Neuron (in vitro differentiated cells): Measurements from ENCODE around the gene CNNM2.
"Not testable (repeated sequence)": the region's sequence is repeated elsewhere in the genome, so short reads cannot be mapped to it uniquely, and the experiment has no call there.

Source experiments
- H2AFZ ChIP-seq: one replicate; pipeline ENCODE4 v1.6.1; 2013; ENCODE audit warnings: low read depth, mild to moderate bottlenecking, inconsistent platforms, low read length, moderate library complexity
- H3K27me3 ChIP-seq: one replicate; pipeline ENCODE4 v1.6.1; 2013; ENCODE audit warnings: low read length; ENCODE audit not compliant: insufficient read depth
- H3K36me3 ChIP-seq: one replicate; pipeline ENCODE4 v1.6.1; 2013; ENCODE audit warnings: low read length; ENCODE audit not compliant: insufficient read depth
- H3K4me1 ChIP-seq: one replicate; pipeline ENCODE4 v1.6.1; 2013; ENCODE audit warnings: low read length; ENCODE audit not compliant: insufficient read depth
- H3K4me3 ChIP-seq: 2 replicates; pipeline ENCODE4 v1.5.1; 2013; ENCODE audit warnings: mild to moderate bottlenecking, low read length, moderate library complexity
- H3K9me3 ChIP-seq: one replicate; pipeline ENCODE4 v1.6.1; 2013; ENCODE audit warnings: low read length

The CNNM2 gene

DNA sequence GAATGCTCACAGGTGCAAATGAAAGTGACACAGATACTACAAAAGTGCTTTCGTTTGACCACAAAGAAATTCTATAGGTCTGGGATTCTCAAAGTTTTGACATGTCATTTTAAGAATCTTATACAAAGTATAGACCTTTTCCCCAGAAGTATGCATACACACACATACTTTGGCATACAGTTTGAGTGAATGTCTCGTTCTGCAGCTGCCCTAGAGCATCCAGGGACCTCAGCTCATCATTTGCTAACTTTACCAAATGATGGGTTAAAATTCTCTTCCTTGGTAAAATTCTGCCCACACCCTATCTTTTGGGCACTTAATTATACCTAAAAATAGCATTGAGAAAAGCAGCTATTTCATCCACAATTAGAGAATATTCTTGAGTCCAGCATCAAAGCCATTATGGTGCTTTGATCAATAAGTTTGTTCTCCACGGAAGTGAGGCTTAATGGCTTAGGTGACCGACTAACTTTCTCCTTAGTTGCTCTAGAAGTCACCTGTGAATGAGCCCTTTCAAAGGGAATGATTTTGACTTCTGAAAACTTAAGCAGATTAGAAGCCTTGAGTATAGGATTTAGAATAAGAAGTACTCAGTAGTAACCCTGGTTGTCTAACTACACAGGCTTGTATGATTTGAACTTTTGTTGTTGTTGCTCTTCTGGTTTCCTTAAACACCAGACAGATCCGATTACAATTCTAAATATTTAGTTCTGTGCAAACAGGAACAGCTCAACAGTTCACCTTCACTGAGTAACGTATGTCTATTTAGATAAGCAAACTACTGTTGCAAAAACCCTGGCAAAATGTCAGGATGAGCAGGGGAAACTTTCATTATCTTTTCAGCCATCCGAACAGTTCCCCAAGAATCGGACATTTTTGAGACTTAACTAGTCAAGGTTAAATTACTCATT lies 70.6 kb downstream of the CNNM2 start:
- Histone ChIP-seq H3K4me3 (no peak overlapping the region), H3K4me1 (no peaks in the 10 kb centered on the region), H3K36me3 (no peaks in the 10 kb centered on the region), H2AFZ (no peak overlapping the region), H3K27me3 (no peaks in the 10 kb centered on the region), H3K9me3 (no peaks in the 10 kb centered on the region)

DNA sequence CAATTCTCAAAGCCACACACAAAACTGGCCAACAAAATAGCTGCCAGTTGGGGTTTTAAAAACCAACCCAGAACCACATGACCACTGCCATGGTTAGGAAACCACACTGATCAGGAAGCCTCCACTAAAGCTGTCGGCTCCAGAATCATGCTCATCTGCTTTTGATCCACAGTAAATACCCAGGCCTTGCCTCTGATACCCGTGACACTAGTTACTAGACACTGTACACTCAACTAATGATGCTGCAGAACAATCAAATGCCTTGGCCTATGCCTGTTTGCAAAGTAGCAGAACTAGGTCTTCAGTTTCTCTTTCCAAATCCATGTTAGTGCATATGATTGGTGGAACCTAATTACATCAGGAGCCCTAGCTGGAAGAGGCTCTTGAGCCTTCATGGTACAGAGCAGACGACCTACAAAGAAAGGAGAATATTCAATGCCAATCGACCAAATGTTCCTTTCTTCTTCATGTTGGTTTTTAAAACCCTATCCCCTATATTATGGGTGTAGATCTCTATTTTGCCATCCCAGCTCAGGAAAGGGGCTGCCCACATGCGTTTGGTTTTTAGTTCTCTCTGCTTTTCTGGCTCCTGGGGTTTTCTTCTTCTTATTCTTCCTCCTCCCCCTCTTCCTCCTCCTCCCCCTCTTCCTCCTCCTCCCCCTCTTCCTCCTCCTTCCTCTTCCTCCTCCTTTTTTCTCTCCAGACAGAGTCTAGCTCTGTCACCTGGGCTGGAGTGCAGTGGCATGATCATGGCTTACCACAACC lies 76.6 kb downstream of the CNNM2 start:
- no peaks in the 10 kb centered on the region for H3K9me3 ChIP-seq
- H3K4me3 ChIP-seq: no peak overlapping the region
- H3K27me3 ChIP-seq: no peaks in the 10 kb centered on the region
- H2AFZ ChIP-seq: no peak overlapping the region
- H3K36me3 ChIP-seq: no peaks in the 10 kb centered on the region
- peaks cover 2% of the 10 kb centered on the region for H3K4me1 ChIP-seq

DNA sequence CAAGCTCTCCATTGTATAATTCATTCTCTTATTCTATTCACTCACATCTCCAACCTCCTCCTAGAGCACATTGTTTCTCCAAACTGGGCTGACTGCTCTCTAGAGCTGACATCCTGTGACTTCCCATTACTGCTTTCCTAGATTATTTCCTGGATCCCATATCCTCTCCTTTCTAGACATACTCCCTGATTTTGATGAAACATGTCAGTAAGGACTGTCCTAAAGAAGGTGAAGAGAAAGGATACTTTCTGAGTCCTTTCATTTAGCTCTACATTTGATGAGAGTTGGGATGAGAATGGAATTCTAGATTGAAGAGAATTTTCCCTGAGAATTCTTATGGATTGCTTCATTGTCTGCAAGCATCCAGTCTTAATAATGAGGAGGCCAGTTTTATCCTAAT lies 78.8 kb downstream of the CNNM2 start:
- H2AFZ ChIP-seq: no peak overlapping the region
- peaks cover 2% of the 10 kb centered on the region for H3K4me1 ChIP-seq
- no peak overlapping the region for H3K4me3 ChIP-seq
- no peaks in the 10 kb centered on the region for H3K27me3 ChIP-seq
- no peaks in the 10 kb centered on the region for H3K36me3 ChIP-seq
- no peaks in the 10 kb centered on the region for H3K9me3 ChIP-seq

DNA sequence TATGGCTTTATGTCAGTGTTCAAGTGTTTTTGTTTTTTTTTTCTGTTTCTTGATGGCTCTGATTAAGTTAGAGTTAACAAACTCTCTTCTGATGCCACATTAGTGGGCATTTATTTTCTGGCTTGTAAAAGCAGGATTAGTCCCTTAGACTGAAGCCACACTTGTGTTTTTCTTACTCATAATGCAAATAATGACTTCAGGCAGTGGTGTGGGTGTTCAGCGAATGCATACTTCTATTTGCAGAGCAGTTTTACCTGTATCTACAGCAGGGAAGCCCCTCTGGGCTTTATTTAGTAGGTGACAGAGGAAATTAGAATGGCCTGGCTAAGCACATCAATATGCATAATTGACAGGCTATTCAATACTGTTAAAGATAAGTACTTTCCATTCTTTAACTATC lies 79.9 kb downstream of the CNNM2 start:
- Histone ChIP-seq H3K27me3 (no peaks in the 10 kb centered on the region), H3K36me3 (no peaks in the 10 kb centered on the region), H3K4me3 (no peak overlapping the region), H3K4me1 (peaks cover 2% of the 10 kb centered on the region), H2AFZ (no peak overlapping the region), H3K9me3 (no peaks in the 10 kb centered on the region)

DNA sequence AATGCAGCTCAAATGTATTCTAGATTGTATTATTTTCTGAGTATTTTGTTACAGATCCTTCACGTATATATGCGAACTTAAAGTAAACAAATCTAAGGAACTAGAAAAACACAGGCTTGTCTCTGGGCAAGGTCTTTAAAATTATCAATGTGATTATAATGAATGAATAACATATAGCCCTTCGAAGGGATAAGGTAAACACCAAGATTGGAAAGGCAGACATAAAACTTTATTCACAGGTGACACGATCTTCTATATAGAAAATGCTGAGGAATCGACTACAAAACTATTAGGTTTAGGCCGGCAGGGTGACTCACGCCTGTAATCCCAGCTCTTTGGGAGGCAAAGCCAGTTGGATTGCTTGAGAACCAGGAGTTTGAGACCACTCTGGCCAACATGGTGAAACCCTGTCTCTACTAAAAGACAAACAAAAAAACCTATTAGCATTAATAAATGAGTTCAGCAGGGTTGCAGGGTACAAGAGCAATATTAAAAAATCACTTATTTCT lies 80.4 kb downstream of the CNNM2 start:
- Histone ChIP-seq H3K27me3 (no peaks in the 10 kb centered on the region), H3K36me3 (no peaks in the 10 kb centered on the region), H3K9me3 (peaks cover 2% of the 10 kb centered on the region), H3K4me3 (no peak overlapping the region), H2AFZ (no peak overlapping the region), H3K4me1 (peaks cover 2% of the 10 kb centered on the region)

DNA sequence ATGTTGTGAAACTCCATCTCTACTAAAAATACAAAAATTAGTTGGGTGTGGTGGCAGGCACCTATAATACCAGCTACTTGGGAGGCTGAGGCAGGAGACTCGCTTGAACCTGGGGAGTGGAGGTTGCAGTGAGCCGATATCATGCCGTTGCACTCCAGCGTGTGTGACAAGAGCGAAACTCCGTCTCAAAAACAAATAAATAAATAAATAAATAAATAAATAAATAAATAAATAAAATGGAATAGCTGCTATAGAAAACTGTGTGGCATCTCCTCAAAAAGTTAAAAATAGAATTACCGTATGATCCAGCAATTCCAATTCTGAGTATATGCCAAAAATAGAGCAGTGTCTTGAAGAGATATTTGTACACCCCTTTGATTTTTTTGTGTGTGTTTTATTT lies 82.0 kb downstream of the CNNM2 start:
- H3K4me3 ChIP-seq, H3K4me1 ChIP-seq, H3K36me3 ChIP-seq, H3K27me3 ChIP-seq, H3K9me3 ChIP-seq, H2AFZ ChIP-seq: not testable (repeated sequence)

DNA sequence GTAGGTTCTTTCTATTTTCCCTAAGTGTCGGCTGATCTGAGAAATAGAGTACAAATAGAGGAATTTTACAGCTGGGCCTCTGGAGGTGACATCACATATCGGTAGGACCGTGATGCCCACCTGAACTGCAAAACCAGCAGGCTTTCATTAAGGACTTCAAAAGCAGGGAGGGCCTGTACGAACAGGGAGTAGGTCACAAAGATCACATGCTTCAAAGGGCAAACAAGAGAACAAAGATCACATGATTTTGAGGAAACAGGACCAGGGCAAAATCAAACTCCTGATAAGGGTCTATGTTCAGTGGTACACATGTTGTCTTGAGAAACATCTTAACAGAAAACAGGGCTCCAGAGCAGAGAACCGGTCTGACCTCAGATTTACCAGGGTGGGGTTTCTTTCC lies 88.9 kb downstream of the CNNM2 start:
- H3K4me1 ChIP-seq: no peaks in the 10 kb centered on the region
- H3K36me3 ChIP-seq: no peaks in the 10 kb centered on the region
- no peak overlapping the region for H2AFZ ChIP-seq
- H3K4me3 ChIP-seq: no peak overlapping the region
- H3K9me3 ChIP-seq: peaks cover 2% of the 10 kb centered on the region
- no peaks in the 10 kb centered on the region for H3K27me3 ChIP-seq

DNA sequence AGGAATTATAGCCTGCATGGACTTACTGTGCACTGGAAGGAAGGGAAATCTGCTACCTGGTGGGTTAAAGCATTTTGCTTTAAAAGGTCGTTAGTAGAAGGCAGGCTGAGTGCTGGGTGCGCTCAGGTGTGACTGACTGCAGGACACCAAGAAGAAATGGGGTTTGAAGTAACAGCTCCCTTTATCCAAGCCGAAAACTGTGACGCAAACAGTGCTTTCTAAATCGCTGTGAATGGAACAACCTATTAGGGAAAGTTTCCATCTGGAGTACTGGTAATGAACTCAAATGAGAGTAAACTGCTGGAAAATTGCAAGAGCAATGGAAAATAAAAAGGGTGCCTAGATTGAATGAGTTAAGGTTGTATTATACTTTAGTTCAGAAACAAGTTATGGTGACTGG lies 95.3 kb downstream of the CNNM2 start:
- H2AFZ ChIP-seq: no peak overlapping the region
- H3K4me3 ChIP-seq: no peak overlapping the region
- no peaks in the 10 kb centered on the region for H3K4me1 ChIP-seq
- no peaks in the 10 kb centered on the region for H3K27me3 ChIP-seq
- H3K36me3 ChIP-seq: no peaks in the 10 kb centered on the region
- H3K9me3 ChIP-seq: no peaks in the 10 kb centered on the region

DNA sequence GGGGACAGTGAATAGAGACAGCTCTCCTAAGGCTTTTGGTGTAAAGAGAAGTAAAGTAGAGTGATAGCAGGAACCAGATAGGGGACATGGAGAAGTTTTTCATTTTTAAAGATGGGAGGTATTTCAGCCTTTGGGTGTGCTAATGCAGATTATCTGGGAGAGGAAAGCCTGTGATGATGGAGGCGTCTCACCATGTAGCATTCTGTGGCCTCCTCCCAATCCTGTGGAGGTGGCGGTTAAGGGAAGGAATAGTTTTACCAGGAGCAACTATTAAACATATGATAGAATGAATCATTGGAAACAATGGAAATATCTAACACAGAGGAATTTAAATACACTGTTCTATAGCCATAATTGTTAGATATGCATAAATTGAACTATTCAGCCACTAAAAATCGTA lies 101.3 kb downstream of the CNNM2 start:
- Histone ChIP-seq H3K36me3 (no peaks in the 10 kb centered on the region), H3K4me1 (peaks cover 10% of the 10 kb centered on the region), H3K27me3 (no peaks in the 10 kb centered on the region), H3K4me3 (no peak overlapping the region), H3K9me3 (no peaks in the 10 kb centered on the region), H2AFZ (no peak overlapping the region)

DNA sequence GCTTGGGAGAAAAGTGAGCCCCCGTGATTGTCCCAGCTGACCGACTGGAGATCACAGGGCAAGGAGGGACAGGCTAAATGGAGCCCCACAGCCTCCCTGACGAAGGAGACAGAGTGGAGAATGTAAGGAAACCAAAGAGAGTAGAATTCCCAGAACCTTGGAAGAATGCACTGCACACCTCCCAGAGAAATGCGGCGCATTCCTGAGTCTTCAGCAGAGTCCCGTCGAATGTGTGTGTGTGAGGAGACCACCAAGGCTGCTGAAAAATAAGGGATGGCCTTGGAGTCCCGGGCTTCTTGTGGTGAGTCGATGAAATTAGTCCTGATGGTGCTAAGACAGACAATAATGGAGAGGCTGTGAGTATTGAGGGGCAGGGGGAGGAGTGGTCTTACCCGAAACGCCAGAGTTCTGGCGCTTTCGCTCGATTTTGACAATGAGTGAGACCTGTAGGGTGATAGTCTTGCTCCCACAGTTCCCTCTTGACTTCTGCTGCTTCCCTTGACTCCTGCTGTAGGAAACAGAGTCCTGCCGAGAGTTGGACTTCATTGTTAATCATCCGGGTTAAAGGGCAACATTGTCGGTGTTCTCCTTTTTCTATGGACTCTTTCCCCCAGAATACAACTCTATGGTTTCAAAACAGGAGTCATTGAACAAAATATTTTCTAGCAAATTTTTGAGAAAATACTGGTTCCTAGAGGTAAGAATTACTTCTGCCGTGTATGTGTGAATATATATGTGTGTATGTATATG lies 103.2 kb downstream of the CNNM2 start:
- no peak overlapping the region for H3K4me3 ChIP-seq
- H3K27me3 ChIP-seq: no peaks in the 10 kb centered on the region
- H3K36me3 ChIP-seq: no peaks in the 10 kb centered on the region
- H2AFZ ChIP-seq: no peak overlapping the region
- H3K9me3 ChIP-seq: no peaks in the 10 kb centered on the region
- H3K4me1 ChIP-seq: peaks cover 10% of the 10 kb centered on the region

DNA sequence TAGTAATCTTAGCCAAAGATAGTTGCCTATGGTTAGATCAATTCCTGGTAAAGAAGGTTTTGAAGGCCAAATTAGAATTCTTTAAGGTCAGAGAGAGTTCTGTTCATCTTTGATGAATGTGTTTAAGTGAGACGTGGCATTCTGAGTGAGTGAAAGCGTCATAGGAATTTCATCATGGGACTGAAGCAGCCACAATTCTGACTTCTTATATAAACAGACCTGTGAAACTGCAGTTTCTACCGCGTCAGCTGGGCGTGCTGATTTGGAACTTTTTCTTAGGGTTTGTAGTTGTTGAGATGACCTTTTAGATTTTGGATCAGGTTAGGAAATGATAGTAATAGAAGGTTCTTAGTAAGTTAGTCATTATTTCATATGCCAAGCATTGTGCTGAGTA lies 103.8 kb downstream of the CNNM2 start:
- no peaks in the 10 kb centered on the region for H3K36me3 ChIP-seq
- peaks cover 10% of the 10 kb centered on the region for H3K4me1 ChIP-seq
- no peak overlapping the region for H2AFZ ChIP-seq
- no peak overlapping the region for H3K4me3 ChIP-seq
- H3K27me3 ChIP-seq: no peaks in the 10 kb centered on the region
- H3K9me3 ChIP-seq: no peaks in the 10 kb centered on the region

DNA sequence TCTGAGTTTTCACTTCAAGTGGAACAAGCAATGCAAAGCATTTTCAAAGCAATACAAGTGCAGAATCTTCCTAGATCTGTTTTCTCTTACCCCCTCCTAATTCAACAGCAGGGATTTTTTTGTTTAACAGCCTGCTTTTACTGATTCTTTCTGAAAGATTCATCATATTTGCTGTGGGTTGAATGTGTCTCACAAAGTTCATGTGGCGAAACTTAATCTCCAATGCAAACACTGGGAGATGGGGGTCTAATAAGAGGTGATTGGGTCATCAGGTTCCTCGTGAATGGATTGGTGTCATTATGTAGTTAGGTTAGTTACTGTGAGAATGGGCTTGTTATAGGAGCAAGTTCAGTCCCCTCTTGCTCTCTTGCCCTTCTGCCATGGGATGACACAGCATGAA lies 107.6 kb downstream of the CNNM2 start:
- peaks cover 9% of the 10 kb centered on the region for H3K4me1 ChIP-seq
- no peak overlapping the region for H3K4me3 ChIP-seq
- H3K9me3 ChIP-seq: no peaks in the 10 kb centered on the region
- no peak overlapping the region for H2AFZ ChIP-seq
- H3K36me3 ChIP-seq: no peaks in the 10 kb centered on the region
- H3K27me3 ChIP-seq: no peaks in the 10 kb centered on the region

DNA sequence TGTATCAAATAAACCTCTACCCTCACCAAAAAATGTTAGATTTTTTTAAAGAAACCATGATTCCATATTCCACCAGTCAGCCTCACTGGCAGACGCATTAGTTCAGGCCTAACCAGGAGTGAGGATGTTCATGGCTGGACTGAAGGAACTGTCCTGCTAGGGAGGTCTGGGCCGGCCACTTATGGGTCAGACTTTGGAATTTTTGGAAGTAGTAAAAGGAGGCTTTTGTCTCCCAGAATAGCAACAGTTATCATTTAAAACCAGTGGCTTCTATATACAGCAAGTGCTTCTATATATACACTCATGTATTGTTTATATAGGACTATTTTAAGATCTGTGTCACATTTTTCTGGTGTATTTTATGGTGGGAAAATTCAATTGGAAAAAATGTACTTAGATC lies 120.5 kb downstream of the CNNM2 start:
- no peaks in the 10 kb centered on the region for H3K36me3 ChIP-seq
- no peak overlapping the region for H3K4me3 ChIP-seq
- H2AFZ ChIP-seq: no peak overlapping the region
- no peaks in the 10 kb centered on the region for H3K27me3 ChIP-seq
- H3K4me1 ChIP-seq: no peaks in the 10 kb centered on the region
- no peaks in the 10 kb centered on the region for H3K9me3 ChIP-seq
